Measurements from ENCODE around the gene CEACAM16.

GRCh38 chr19:44723952-44724319, 25.0 kb downstream of the CEACAM16 start:
- TF ChIP-seq CTCF (IDR thresholded peaks at IDR 0.05; ENCODE audit: insufficient read depth, low read length) = peak; percentile 96
- TF ChIP-seq POLR2AphosphoS5 (IDR thresholded peaks at IDR 0.05; ENCODE audit: low read depth) = no peak
- TF ChIP-seq REST (IDR thresholded peaks at IDR 0.05; ENCODE audit: insufficient replicate concordance, low read depth) = no peak
- TF ChIP-seq GABPA (IDR thresholded peaks at IDR 0.05; ENCODE audit: low read depth) = no peak
